D721Med (cell line): ENCODE results near the gene VGLL4.

Experiments
- DNase-seq: peaks from one replicate; pipeline ENCODE4 v3.0.0; 2011; ENCODE audit warnings: low spot score; ENCODE audit not compliant: insufficient read length
- FAIRE-seq: peaks from 2 replicates; lab custom pipeline; 2011; peaks lifted over from hg19 to GRCh38; lab: Jason Lieb, UNC
- CTCF ChIP-seq: IDR thresholded peaks from 2 replicates; pipeline ENCODE4 v1.5.1; 2012; ENCODE audit warnings: mild to moderate bottlenecking, control low read depth; ENCODE audit not compliant: insufficient read depth; ENCODE audit errors: missing control alignments

The VGLL4 gene

DNA sequence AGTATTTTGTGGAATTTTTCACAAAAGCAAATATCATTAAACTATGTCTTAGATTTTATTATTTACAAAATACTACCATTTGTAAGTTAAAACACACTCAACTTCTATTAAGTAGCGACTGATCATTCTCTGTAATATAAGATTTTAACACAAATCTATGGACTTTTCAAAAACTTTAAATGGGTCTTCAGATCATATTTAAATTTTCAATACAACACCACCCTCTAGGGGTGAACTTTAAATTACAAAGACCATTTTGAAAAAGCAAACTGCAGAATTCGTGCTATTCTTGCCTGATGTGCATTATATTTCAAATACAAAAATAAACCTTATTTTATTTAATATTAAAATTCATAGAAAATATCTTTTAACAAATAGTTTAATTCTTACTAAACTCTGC lies 8.2 kb upstream of the VGLL4 start:
- FAIRE-seq (no peak), DNase-seq (no peak)
- peak; percentile 66 for TF ChIP-seq CTCF

DNA sequence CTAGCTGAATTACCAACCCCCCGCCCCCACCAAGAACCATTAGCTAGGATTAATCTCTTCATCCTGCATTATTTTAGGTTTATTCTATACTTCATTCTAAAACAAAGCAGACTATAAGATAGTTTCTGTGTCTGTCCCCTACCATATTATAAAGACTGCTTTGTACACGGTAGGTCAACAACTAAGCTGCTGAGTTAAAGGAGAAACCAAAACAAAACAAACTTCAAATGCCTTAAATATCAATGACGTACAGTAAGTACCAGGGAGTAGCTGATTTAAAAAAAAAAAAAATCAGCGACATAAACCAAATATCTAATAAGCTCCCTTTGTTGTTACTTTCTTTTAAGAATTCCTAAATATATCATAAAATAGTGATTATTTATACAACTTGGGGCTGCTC lies 7.8 kb upstream of the VGLL4 start:
- TF ChIP-seq CTCF, result no peak
- FAIRE-seq (no peak), DNase-seq (no peak)

- no peak for TF ChIP-seq CTCF
- no peak for FAIRE-seq
- no peak for DNase-seq
Measured at GRCh38 chr3:11650391-11650790, 6.7 kb upstream of the VGLL4 start.

DNA sequence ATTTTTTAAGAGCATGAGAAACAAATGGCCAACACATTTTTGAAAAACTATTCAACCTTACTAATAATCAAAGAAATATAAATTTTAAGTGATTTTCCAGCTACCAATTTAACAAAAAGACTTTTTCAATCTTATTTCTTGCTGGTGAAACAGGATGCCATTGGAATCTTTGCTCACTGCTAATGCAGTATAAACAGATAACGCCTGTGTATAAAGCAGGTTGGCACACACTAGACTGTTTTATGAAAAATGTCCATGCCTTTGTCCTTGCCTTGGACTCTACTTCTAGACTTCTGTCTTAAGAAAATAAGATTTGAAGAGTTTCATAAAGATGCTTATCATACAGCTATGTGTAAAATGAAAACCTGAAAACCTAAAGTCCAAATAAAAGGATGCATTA lies 5.0 kb upstream of the VGLL4 start:
- DNase-seq (no peak), FAIRE-seq (no peak)
- TF ChIP-seq CTCF, result no peak

DNA sequence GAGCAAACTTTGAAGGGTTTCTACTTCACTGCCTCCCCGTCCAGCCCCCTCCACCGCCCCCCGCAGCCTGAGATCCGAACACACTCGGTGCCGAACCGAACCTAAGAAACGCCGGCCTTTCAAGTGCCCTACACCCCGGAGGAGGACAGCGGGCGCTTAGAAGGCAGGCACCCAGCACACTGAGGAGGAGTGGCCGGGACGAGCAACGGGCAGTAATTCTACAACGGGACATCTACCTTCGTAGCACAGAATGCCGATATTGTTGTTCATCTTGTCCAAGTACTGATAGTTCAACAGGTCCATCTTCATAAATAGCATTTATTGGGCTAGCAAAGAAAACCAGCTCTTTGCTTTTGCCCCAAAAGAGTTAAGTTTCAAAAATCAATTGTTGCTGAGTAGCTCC lies 513 bp downstream of the VGLL4 start:
- DNase-seq (no peak), FAIRE-seq (no peak)
- no peak for TF ChIP-seq CTCF

GRCh38 chr3:11642431-11643191 lies 1.1 kb downstream of the VGLL4 start:
- no peak for FAIRE-seq
- DNase-seq, result no peak
- TF ChIP-seq CTCF, result no peak

DNA sequence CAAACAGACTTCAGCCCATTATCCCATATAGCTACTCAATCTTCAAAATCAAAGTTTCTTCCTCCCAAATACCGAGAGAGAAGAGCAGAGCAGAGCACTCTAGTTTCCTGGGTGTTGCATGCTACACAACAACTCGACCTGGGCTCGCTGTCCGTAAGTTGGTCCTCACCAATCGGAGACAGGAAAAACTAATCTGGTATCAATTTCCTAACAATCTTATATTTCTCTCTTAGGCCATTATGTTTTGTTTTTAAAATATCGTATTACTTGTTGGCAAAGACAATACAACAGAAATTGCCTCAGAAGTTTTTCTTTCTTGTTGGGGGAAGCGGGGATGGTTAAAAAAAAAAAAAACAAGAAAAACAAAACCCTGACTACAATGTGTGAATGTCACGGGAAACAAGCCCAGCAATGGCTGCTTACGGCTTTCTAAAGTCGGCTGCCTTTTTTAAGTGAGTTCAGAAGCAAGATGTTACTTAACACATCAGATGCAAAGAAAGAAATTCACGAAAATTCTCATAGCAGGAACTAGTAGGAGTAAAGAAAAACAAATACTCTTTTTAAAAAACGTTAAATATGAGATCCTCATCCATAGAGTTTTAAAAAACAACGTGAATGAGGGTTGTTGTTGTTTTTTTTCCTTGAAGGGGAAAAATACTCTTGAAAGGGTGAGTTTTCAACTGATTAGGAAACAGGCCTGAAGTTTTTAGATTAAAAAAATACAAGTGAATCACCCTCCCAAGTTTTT lies 1.9 kb downstream of the VGLL4 start:
- no peak for FAIRE-seq
- no peak for DNase-seq
- no peak for TF ChIP-seq CTCF
